MM.1S (cell line): Measurements from ENCODE around the gene AFP.

Source experiments
- EZH2phosphoT487 ChIP-seq: fragments of 300-600 bp; sonication (generic); IDR thresholded peaks from 2 replicates; pipeline ENCODE4 v1.6.1; 2018; ENCODE audit warnings: antibody characterized with exemption, low read length
- TF ChIP-seq, protein P1 (sequence below): fragments of 300-600 bp; sonication (generic); IDR thresholded peaks from 2 replicates; pipeline ENCODE4 v1.5.1; 2016; ENCODE audit warnings: antibody characterized with exemption, low read length, mixed read lengths

DNA sequence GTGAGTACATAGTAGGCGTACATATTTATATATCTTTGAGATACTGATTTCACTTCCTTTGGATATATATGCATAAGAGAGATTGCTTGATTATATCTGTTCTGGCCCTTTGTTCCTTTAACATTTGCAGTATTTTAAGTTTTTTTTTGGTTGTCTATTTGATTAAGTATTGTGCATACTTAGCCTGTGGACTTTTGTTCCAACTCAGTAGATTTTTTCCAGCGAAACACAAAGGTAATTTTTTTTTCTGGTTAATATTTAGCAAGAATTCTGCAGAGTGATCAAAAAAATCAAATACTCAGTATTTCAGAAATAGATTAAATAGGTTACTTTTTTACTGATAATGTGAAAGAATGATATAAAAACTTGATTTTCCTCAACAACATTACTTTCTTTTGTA lies 45.3 kb downstream of the AFP start, which contains the start of gene AFM:
- TF ChIP-seq, protein P1, sequence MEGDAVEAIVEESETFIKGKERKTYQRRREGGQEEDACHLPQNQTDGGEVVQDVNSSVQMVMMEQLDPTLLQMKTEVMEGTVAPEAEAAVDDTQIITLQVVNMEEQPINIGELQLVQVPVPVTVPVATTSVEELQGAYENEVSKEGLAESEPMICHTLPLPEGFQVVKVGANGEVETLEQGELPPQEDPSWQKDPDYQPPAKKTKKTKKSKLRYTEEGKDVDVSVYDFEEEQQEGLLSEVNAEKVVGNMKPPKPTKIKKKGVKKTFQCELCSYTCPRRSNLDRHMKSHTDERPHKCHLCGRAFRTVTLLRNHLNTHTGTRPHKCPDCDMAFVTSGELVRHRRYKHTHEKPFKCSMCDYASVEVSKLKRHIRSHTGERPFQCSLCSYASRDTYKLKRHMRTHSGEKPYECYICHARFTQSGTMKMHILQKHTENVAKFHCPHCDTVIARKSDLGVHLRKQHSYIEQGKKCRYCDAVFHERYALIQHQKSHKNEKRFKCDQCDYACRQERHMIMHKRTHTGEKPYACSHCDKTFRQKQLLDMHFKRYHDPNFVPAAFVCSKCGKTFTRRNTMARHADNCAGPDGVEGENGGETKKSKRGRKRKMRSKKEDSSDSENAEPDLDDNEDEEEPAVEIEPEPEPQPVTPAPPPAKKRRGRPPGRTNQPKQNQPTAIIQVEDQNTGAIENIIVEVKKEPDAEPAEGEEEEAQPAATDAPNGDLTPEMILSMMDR = no peak
- TF ChIP-seq EZH2phosphoT487 = no peak
